GM12874 (cell line): ENCODE results near the gene PAM16.

Source experiments
- TF ChIP-seq, protein P1 (sequence below): IDR thresholded peaks from 2 replicates; pipeline ENCODE4 v1.5.1; 2011; ENCODE audit warnings: low read depth, mild to moderate bottlenecking, control low read depth, low read length, moderate library complexity; ENCODE audit not compliant: insufficient read depth

PAM16 gene

DNA sequence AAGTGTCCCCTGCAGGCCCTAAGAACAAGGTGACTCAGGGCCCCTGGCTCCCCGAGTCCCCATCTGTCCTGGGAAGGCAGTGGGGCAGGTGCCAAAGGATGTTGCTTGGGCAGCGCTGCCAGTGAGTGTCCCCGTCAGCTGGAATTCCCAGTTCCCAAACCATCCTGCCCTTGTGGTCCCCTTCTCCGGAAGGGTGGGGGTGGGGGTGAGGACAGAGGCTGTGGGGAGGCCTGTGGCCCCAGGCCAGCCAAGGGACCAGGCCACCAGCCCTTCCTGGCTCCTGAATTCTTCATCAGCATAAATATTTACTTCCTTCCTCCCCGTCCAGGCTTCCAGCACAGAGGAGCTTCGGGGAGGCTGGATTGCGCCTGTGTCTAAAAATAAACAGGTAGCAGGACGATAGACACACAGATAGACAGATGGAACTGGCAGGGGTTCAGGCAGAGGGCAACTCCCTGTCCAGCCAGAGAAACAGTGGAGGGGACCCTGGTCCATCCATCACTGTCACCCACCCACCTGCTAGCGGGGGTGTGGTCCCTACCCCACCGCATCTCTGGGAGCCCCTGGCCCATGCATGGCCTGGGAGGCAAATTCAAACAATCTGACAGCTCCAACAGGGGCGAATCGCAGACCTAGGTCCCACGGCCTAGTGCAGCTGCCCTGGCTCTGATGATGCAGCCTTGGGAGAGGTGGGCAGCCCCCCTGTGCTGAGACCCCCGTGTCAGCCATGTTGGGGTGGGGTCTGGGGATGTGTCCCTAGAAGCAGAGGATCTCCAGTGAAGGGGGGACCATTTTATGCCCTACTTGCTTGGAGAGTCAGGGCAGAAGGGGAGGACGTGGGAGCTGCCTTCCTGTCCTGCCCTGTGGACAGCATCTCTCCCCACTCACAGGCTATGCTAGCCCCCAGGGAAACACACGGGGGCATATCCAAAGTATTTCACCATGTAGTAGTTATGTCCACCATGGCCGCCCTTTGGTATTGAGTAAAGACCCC lies 22.0 kb downstream of the PAM16 start:
- TF ChIP-seq, protein P1, sequence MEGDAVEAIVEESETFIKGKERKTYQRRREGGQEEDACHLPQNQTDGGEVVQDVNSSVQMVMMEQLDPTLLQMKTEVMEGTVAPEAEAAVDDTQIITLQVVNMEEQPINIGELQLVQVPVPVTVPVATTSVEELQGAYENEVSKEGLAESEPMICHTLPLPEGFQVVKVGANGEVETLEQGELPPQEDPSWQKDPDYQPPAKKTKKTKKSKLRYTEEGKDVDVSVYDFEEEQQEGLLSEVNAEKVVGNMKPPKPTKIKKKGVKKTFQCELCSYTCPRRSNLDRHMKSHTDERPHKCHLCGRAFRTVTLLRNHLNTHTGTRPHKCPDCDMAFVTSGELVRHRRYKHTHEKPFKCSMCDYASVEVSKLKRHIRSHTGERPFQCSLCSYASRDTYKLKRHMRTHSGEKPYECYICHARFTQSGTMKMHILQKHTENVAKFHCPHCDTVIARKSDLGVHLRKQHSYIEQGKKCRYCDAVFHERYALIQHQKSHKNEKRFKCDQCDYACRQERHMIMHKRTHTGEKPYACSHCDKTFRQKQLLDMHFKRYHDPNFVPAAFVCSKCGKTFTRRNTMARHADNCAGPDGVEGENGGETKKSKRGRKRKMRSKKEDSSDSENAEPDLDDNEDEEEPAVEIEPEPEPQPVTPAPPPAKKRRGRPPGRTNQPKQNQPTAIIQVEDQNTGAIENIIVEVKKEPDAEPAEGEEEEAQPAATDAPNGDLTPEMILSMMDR = no peak

- TF ChIP-seq, protein P1 = peak; percentile 54
Observed at GRCh38 chr16:4328046-4328781, 22.9 kb downstream of the PAM16 start.

GRCh38 chr16:4327386-4328045 lies 23.6 kb downstream of the PAM16 start:
- TF ChIP-seq, protein P1 = no peak

DNA sequence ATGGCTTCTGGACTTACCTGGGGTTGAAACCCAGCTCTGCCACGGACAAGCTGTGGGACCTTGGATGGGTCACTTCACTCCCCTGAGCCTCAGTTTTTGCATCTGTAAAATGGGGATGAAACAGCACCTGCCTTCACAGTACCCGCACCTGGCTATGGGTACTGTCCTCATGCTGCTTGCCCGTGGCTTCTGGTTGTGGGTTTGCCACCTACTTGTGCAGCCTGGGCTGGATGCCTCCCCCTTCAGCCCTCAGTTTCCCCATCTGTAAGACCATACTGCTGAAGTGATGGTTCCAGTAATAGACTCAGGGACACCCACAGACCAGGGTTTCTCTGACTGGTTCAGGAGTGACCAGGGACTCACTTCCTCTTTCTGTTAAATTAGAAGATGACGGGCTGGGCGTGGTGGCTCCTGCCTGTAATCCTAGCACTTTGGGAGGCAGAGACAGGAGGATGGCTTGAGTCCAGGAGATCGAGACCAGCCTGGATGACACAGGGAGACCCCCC lies 25.8 kb downstream of the PAM16 start:
- TF ChIP-seq, protein P1 = no peak

- TF ChIP-seq, protein P1 = no peak
Observed at GRCh38 chr16:4324492-4325252, 26.4 kb downstream of the PAM16 start.

GRCh38 chr16:4323845-4324488 lies 27.2 kb downstream of the PAM16 start:
- TF ChIP-seq, protein P1 = no peak
